HG03095 (cell line): ENCODE measurements around the gene POLR2F.
"Not testable (repeated sequence)": the region's sequence is repeated elsewhere in the genome, so short reads cannot be mapped to it uniquely, and the experiment has no call there.

ENCODE experiments used
- ATAC-seq: cut with Tn5 transposase; IDR thresholded peaks from one replicate; pipeline ENCODE4 v1.9.1; 2021; ENCODE audit warnings: moderate library complexity; ENCODE audit not compliant: unreplicated experiment

The POLR2F gene

DNA sequence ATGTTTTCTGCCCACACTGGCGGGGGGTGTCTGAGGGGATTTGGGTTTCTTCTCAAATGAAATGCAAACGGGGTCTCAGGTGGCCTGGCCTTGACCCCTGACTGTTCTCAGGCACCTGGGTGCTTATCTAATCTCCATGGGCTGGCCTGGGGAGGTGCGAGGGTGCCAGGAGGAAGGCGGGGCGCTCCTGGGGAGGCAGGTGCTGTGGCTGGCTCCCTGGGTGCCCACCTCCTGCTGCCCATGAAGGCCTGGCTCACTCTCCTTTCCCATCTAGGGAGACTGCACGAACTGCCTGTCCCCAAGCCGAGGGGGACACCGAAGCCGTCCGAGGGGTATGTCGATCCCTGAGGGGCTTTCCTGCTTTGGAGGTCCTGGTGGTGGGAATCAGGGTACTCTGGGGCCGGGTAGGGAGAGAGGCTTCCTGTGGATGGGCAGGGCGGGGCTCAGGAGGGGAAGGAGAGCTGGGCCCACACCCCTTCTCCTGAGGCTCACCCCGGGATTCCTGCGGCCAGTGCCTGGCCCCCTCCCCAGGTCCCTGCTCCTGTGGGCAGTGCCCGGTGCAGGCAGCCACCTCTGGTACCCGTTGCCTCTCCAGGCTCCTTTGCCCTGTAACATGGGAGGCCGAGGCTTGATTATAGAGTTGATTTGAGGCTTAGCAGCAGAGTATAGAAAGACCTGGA, 29.0 kb upstream of the POLR2F start:
- no peak for ATAC-seq

DNA sequence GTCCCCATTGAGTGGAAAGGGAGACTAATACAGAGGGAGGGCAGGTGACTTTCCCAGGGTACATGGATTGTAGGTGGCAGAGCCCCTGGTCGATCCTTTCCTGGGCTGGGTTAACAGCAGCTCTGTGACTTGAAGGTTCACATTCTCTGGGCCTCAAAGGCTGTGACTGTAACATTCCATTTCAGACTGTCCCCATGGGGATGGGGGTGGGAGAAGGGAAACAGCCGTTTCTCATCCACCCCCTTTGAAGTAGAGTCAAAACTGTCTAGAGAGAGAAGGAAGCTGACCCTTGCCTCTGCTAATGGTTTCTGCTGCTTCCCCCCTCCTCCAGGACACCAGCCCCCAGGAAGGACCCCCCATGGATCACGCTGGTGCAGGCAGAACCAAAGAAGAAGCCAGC, 28.2 kb upstream of the POLR2F start:
- no peak for ATAC-seq

- no peak for ATAC-seq
These were observed 27.7 kb upstream of the POLR2F start for GRCh38 chr22:37925767-37926166.

DNA sequence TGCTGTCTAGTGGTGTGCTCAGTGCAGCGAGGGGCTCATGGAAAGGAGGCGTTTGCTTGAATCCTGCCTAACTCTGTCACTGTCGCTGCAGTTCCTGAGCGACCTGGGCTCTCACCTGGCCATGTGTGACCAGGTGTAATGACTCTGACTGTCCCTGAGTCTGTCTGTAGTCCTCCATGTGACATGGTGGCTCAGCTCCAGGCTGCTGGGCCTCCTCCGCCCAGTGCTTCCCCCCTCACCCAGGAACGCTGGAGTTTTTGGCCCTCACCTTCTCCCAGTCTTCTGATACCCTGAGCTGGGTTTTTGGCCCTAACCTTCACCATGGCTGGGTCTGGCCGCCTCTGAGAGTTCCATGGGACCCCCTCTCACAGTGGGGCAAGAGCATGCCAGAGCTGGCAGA, 27.1 kb upstream of the POLR2F start:
- ATAC-seq: no peak

- no peak for ATAC-seq
These were observed 26.5 kb upstream of the POLR2F start for GRCh38 chr22:37926771-37927636.

DNA sequence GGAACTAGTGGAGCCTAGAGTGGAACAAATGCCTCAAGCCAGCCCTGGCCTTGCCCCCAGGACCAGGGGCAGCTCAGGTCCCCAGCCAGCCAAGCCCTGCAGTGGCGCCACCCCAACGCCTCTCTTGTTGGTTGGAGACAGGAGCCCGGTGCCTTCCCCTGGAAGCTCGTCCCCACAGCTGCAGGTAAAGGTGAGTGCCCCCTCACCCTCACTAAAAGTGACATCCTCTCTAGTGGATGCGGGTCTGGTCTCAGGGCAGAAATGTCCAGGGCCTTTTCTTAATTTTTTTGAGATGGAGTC, 25.9 kb upstream of the POLR2F start:
- no peak for ATAC-seq

- no peak for ATAC-seq
These were observed 24.1 kb upstream of the POLR2F start for GRCh38 chr22:37929390-37929789.

- ATAC-seq: no peak
These were observed 23.1 kb upstream of the POLR2F start for GRCh38 chr22:37930270-37930951.

GRCh38 chr22:37930952-37931440, 22.5 kb upstream of the POLR2F start:
- ATAC-seq: no peak

DNA sequence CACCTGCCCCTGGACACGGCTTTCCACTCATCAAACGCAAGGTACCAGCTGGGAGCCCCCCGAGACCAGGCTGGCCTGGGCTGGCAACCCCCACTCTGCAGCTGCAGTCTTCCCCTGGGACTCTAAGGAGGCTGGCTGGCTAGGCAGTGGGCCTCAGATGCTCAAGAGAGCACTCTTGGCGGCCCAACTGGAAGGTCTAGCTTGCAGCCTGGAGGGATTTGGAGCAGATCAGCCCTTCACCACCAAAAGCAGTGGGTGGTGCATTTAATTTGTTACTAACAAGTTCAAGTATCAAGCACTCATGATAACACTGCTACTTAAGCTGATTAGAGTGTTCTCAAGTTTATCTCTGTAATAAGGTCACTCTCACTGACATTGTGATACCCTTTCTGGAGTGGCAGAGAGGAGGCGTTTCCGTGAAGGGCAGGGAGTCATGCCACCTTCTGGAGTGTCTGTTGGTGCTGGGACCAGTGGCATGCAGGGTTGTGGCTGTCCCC, 21.6 kb upstream of the POLR2F start:
- no peak for ATAC-seq

GRCh38 chr22:37932401-37932800, 21.1 kb upstream of the POLR2F start:
- ATAC-seq: no peak

GRCh38 chr22:37932821-37933578, 20.5 kb upstream of the POLR2F start:
- ATAC-seq: no peak

- peak; percentile 71 for ATAC-seq
These were observed 19.7 kb upstream of the POLR2F start for GRCh38 chr22:37933711-37934376.

GRCh38 chr22:37940698-37941376, 12.7 kb upstream of the POLR2F start:
- no peak for ATAC-seq

GRCh38 chr22:37942133-37942532, 11.4 kb upstream of the POLR2F start:
- ATAC-seq: no peak

DNA sequence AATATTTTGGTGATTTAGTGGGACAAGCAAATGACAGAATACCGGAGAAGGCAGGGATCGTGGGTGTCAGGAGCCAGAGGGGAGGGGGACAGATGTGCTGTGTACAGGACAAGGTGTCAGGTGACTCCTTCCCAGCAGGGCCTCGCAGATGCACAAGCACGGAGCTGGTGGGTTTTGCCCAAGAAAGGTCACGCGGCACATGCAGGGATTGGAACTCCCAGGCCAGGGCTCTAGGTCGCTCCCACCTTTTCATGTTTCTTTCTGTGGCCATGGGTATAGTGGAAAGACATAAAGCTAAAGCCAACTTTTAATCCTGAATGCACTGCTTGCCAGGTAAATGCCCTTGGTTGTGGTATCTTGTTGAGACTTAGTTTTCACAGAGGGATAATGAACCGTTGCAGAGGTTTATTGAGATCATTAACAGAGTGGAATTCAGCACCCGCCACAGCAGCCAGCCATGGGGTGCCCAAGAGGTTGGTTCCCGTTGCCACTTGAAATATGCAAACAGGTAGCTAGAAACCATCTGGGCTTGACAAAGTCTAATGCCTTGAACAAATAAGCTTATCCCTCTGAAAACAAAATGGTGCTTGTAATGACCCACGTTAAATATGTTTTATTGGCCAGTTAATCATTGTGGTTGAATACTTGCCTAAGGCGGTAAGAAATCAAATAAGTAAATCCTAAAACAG, 10.2 kb upstream of the POLR2F start:
- ATAC-seq: no peak

DNA sequence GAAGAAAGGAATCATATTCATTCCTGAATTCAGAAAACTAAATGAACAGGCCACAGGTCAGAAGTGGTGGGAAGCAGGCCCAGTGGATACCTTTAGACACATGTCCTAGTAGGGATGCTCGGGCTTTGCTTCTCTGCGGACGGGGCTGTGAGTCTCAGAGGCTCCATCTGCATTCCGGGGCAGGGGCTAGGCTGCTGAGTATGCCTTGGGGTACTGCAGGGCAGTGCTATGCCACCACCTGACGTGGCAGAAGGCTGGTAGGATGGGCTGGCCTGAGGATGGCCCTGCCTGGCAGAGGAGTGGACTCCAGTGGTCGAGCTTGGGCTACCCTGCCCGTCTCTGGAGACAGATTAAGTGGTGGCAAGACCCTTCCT, 9.7 kb upstream of the POLR2F start:
- no peak for ATAC-seq

- ATAC-seq: not testable (repeated sequence)
These were observed 9.1 kb upstream of the POLR2F start for GRCh38 chr22:37944423-37944822.

DNA sequence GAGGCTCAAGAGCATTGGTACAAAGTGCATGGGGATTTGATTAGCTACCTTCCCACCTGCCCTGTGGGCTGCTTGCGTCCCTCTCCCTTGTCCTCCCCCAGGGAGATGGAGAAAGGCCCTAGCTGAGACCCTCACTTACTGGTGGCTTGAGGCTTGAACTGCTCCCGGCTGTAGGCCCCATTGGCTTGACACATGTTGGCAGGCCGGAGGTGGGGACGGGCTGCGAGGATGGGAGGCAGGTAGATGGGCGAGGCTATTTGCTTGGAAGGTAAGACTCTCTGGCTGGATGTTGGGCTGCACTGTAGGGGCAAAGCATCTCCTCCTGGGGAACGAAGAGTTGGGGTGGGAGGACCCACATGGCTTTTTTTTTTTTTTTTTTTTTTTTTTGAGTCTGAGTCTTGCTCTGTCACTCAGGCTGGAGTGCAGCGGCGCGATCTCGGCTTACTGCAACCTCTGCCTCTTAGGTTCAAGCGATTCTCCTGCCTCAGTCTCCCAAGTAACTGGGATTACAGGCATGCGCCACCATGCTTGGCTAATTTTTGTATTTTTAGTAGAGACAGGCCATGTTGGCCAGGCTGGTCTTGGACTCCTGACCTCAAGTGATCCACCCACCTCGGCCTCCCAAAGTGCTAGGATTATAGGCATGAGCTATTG, 6.2 kb upstream of the POLR2F start:
- ATAC-seq: not testable (repeated sequence)
